GM21825 (cell line): ENCODE data around the gene DUSP19.

ENCODE experiments used
- ATAC-seq: cut with Tn5 transposase; IDR thresholded peaks from one replicate; pipeline ENCODE4 v1.9.1; 2021; ENCODE audit warnings: mild to moderate bottlenecking, moderate library complexity; ENCODE audit not compliant: unreplicated experiment

DUSP19 gene

DNA sequence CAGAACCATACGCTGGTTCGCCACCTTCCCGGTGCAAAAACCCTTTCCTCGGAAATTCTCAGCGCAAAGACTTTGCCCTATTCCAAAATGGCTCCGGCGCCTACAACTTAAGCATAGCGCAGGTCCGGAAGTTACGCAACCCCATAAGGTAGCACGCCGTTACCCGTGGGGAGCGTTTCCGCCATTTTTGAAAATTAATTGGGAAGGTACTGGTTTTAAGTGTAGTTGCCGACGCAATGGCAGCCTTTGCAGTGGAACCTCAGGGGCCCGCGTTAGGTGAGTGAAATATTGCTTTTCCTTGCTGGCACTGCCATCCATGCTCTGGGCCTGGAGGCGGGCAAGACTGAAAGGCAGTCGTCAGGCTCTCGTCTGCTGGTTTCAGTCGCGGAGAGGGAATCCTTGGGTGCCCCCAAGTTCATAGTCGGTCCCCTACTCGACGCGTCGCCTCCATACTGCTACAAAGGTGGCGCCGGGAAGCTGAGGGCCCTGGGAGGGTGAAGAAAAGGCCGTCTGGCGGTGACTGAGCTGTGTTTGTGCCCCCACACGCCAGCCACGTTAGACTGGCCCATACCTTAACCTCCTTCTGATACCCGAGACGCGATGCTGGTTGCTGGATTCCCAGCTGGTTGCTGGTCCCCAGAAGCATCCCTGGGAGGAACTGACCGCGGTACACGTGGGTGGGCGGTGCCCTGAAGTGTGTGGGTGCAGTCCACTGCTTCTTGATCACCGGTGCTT lies 45.8 kb downstream of the DUSP19 start, which contains the start of gene NUP35:
TSS of gene NUP35 (plus strand) at position 222 of the 735 bp plus-strand sequence. CDS start at position 237, 15 bp downstream.
- ATAC-seq: peak; percentile 90

DNA sequence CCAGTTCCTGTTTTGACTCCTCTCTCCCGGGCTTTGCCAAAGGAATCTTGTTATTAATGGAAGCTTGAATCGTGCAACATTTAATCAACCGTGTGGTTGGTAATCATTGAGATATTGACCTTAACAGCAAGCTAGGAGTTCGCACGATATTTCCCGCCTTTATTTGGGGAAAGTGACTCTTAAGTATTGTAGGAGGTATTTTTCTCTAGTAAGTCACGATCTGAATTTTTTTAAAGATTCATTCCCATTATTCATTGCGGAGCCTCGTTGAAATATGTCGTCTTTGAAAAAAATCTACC lies 46.4 kb downstream of the DUSP19 start:
- no peak for ATAC-seq

DNA sequence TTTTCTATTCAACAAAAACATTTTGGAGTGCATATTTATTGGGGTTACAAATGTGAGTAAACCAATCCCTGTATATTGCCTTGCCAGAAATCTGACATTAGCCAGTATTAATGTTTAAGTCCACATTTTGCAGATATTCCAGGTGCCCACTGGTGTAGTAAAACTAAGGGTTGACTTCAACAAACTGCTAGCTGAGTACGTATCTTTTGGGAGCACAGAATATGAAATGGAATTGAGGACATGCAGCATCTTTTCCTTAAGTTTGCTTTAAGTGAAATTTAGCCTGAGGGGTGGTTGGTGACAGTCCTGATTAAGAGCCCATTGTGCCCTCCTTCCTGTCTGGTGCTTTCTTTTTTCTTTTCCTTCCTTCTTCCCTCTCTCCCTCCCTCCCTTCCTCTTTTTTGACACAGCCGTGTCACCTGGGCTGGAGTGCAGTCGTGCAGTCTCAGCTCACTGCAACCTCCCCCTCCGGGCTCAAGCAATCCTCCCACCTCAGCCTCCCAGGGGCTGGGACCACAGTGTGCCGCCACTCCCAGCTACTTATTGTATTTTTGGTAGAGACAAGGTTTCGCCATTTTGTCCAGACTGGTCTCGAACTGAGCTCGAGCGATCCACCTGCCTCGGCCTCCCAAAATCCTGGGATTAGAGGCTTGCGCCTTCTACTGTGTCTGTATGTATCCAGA lies 47.3 kb downstream of the DUSP19 start:
- ATAC-seq: no peak

DNA sequence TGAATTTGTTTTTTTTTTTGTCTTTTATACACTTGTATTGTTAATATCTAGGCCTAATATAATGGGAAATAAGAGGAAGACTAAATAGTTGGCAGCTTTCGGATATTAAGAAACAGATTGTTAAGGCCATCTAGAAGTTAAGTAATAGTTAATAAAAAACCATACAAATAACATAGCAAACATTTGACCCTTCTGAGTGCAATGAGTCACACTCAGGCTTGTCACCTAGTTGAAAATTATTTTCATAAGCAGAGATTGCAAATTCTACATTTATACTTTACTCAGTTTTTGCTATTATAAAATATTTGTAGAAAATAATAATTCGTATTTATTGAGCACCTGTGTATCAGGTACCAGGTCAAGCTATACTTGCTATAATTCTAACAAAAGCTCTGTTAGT lies 48.1 kb downstream of the DUSP19 start:
- no peak for ATAC-seq

DNA sequence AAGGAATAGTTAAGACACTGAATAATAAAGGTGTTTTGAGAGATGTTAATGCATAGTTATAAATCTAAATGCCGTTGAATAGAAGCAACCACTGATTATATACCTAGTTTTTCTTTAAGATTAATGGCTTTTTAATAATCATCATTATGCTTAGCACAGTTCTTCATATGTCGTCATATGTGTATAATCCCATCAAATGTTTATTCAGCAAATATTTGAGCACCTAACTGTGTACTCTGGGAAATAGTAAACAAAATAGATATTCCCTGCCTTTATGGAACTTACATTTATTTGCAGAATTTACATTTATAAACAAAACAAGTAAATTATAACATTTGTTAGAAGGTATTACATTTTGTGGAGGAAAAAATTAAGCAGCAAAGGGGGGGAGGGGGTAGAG lies 55.5 kb downstream of the DUSP19 start:
- no peak for ATAC-seq

DNA sequence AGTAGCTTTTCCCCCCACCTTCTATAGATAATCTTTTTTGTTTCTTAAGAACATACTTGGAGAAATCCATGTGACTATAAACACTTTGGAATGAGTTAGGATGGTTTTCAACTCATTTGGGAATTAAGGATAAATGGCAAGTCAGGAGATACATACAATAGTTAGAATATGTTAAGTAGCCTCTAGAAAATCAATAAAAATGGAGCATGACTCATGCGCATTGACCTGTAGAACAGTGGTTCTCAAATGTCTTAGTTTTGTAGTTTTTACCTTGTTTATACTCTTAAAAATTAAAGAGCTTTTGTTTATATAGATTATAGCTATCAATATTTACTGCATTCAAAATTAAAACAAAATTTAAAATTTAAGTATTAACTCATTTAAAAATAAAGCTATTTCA lies 70.4 kb downstream of the DUSP19 start:
- ATAC-seq: no peak

DNA sequence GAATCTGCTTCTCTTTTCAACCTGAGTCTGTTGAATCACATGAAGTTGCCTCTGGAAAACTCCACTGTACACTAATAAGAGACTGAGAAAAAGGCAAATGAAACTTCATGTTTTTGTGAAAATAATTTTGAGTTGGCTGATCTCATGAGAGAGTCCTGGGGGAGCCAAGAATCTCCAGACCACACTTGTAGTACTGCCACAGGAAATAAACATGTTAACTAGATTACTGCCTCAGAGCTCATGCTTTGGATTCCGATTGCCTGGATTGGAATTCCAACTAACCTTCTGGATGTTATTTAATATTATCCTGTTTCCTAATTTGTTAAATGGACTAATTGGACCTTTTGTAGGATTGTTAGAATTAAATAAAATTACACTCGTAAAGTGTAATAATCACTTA lies 70.9 kb downstream of the DUSP19 start:
- ATAC-seq: no peak
